Hepatocyte (in vitro differentiated cells): ENCODE measurements around the gene ERCC2. TPM values are rescaled to one million over a fixed set of nuclear protein-coding genes. Genes with fewer than 3 reads are reported as not detected.

Experiments used
- DNase-seq: peaks from one replicate; pipeline ENCODE4 v3.0.0-alpha.2; 2016; ENCODE audit warnings: low spot score
- H2AFZ ChIP-seq: fragments of 200-600 bp; sonication (generic); 2 replicates; pipeline ENCODE4 v1.6.0; 2016; ENCODE audit warnings: antibody characterized with exemption, mild to moderate bottlenecking
- H3K27ac ChIP-seq: fragments of 200-600 bp; sonication (generic); 2 replicates; pipeline ENCODE4 v1.5.1; 2016; ENCODE audit warnings: mild to moderate bottlenecking
- H3K27me3 ChIP-seq: fragments of 200-600 bp; sonication (generic); 2 replicates; pipeline ENCODE4 v1.6.1; 2016
- H3K36me3 ChIP-seq: fragments of 200-600 bp; sonication (generic); replicated peaks from 2 replicates; pipeline ENCODE4 v1.5.1; 2016; ENCODE audit warnings: low read depth; ENCODE audit not compliant: insufficient read depth
- H3K4me1 ChIP-seq: fragments of 200-600 bp; sonication (generic); 2 replicates; pipeline ENCODE4 v1.5.1; 2016; ENCODE audit warnings: mild to moderate bottlenecking, moderate library complexity; ENCODE audit not compliant: insufficient read depth
- H3K4me2 ChIP-seq: fragments of 200-600 bp; sonication (generic); 2 replicates; pipeline ENCODE4 v1.6.0; 2016
- H3K4me3 ChIP-seq: fragments of 200-600 bp; sonication (generic); 2 replicates; pipeline ENCODE4 v1.5.1; 2016; ENCODE audit warnings: mild to moderate bottlenecking
- H3K79me2 ChIP-seq: fragments of 200-600 bp; sonication (generic); 2 replicates; pipeline ENCODE4 v1.6.0; 2017; ENCODE audit warnings: mild to moderate bottlenecking
- H3K9me2 ChIP-seq: fragments of 200-600 bp; sonication (generic); replicated peaks from 2 replicates; pipeline ENCODE4 v1.6.0; 2017; ENCODE audit warnings: mild to moderate bottlenecking; ENCODE audit not compliant: insufficient read depth
- H3K9me3 ChIP-seq: fragments of 200-600 bp; sonication (generic); 2 replicates; pipeline ENCODE4 v1.5.1; 2016; ENCODE audit warnings: low read depth, mild to moderate bottlenecking
- H4K20me1 ChIP-seq: fragments of 200-600 bp; sonication (generic); 2 replicates; pipeline ENCODE4 v1.6.0; 2016; ENCODE audit warnings: mild to moderate bottlenecking; ENCODE audit not compliant: insufficient read depth, poor library complexity, severe bottlenecking
- CTCF ChIP-seq: fragments of 200-600 bp; sonication (generic); IDR thresholded peaks from 2 replicates; pipeline ENCODE4 v1.5.1; 2016; ENCODE audit warnings: antibody characterized with exemption, mild to moderate bottlenecking; ENCODE audit not compliant: poor library complexity
- EZH2 ChIP-seq: fragments of 200-600 bp; sonication (generic); IDR thresholded peaks from 2 replicates; pipeline ENCODE4 v1.6.1; 2016; ENCODE audit warnings: antibody characterized with exemption, mild to moderate bottlenecking, borderline replicate concordance
- EZH2phosphoT487 ChIP-seq: fragments of 200-600 bp; sonication (generic); IDR thresholded peaks from one replicate; pipeline ENCODE4 v1.6.1; 2018; ENCODE audit warnings: antibody characterized with exemption, mild to moderate bottlenecking, low read depth, moderate library complexity; ENCODE audit not compliant: unreplicated experiment, severe bottlenecking
- WGBS: methylation state at CpG from one replicate; pipeline ENCODE4 v1.1.6; 2016; ENCODE audit warnings: low lambda C conversion rate; ENCODE audit errors: missing lambda C conversion rate; 5-methylcytosine and 5-hydroxymethylcytosine counted together
- polyA plus RNA-seq: library from polyadenylated mRNA; unstranded; fragments of >200 nt; fragmentation: Nextera tagmentation; extraction: Ambion mirVana; gene quantifications from 2 replicates; pipeline ENCODE4 v1.2.1, GENCODE V29; 2016
- total RNA-seq: library from RNA; depleted of rRNA; stranded (reverse); fragments of >200 nt; gene quantifications from 2 replicates; pipeline ENCODE4 v1.2.3, GENCODE V29; 2014

ERCC2 gene
- total and polyA plus RNA-seq, 2 experiments from 2014 or later, result 7.1 to 13.9 TPM

- 94% methylated on average over 15 of the region's 20 CpGs for WGBS
- no peaks in the 10 kb centered on the region for H3K79me2 ChIP-seq
Observed at GRCh38 chr19:45352914-45353796, 17.2 kb downstream of the ERCC2 start.

GRCh38 chr19:45352471-45352870, 17.9 kb downstream of the ERCC2 start:
- Histone ChIP-seq H3K4me2 (no peak overlapping the region), H3K4me3 (no peak overlapping the region), H3K27ac (no peak overlapping the region), H3K27me3 (no peaks in the 10 kb centered on the region), H3K9me3 (no peaks in the 10 kb centered on the region), H3K9me2 (no peaks in the 10 kb centered on the region), H4K20me1 (no peaks in the 10 kb centered on the region), H3K4me1 (no peaks in the 10 kb centered on the region), H2AFZ (no peak overlapping the region), H3K79me2 (no peaks in the 10 kb centered on the region), H3K36me3 (no peaks in the 10 kb centered on the region)
- WGBS, result 95% methylated on average over 20 of the region's 20 CpGs
- no peak for DNase-seq
- TF ChIP-seq CTCF, result no peak
- no peak for TF ChIP-seq EZH2
- no peak for TF ChIP-seq EZH2phosphoT487

More at GRCh38 chr19:45352914-45353796, 17.2 kb downstream of the ERCC2 start:
- Histone ChIP-seq H3K27me3 (no peaks in the 10 kb centered on the region), H4K20me1 (no peaks in the 10 kb centered on the region), H3K9me3 (no peaks in the 10 kb centered on the region), H3K4me2 (no peak overlapping the region), H2AFZ (no peak overlapping the region), H3K27ac (no peak overlapping the region), H3K9me2 (no peaks in the 10 kb centered on the region), H3K36me3 (no peaks in the 10 kb centered on the region), H3K4me1 (no peaks in the 10 kb centered on the region), H3K4me3 (no peak overlapping the region)
- DNase-seq, result no peak
- TF ChIP-seq CTCF (no peak), EZH2 (no peak), EZH2phosphoT487 (no peak)

DNA sequence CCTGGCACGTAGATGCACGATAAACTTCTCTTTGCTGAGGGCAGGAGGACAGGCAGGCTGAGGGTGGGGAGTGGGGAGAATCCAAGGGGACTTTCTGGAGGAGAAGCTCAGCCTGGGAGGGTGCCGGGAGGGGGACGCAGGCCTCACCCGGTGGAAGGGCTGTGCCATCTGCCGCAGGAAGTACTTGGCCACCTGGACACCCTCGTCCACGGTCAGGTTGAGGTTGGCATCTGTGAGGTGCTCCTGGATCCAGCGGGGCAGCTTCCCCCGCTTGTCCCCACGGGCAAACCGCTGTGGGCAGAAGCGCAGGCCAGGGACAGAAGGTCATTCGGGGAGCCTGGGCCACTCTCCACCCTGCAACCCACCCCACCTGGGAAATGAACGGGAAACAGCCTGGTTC, 18.3 kb downstream of the ERCC2 start:
- H3K9me3 ChIP-seq, result no peaks in the 10 kb centered on the region
- no peaks in the 10 kb centered on the region for H3K79me2 ChIP-seq
- no peak overlapping the region for H3K4me2 ChIP-seq
- peaks cover 3% of the 10 kb centered on the region for H3K27me3 ChIP-seq
- H3K4me3 ChIP-seq, result no peak overlapping the region
- DNase-seq, result no peak
- no peak for TF ChIP-seq CTCF
- TF ChIP-seq EZH2, result no peak
- TF ChIP-seq EZH2phosphoT487, result no peak
- no peaks in the 10 kb centered on the region for H4K20me1 ChIP-seq
- no peak overlapping the region for H3K27ac ChIP-seq
- no peaks in the 10 kb centered on the region for H3K9me2 ChIP-seq
- H2AFZ ChIP-seq, result no peak overlapping the region
- 93% methylated on average over 11 of the region's 15 CpGs for WGBS
- H3K36me3 ChIP-seq, result no peaks in the 10 kb centered on the region
- no peaks in the 10 kb centered on the region for H3K4me1 ChIP-seq
